Liver (tissue), 6 donors: Measurements from ENCODE around the gene CCNH. TPM values are rescaled to one million over a fixed set of nuclear protein-coding genes. Genes with fewer than 3 reads are reported as not detected.

Source experiments
- GABPA ChIP-seq, 2 donors: IDR thresholded peaks in 1 of 2; conservative IDR thresholded peaks in 1 of 2; 2 replicates each; pipeline ENCODE4 v1.6.1; 2016; ENCODE audit warnings: antibody characterized with exemption in 2 of 2, mild to moderate bottlenecking in 1 of 2, moderate library complexity in 1 of 2
- TAF1 ChIP-seq: conservative IDR thresholded peaks from 2 replicates; pipeline ENCODE4 v1.6.1; 2016; ENCODE audit warnings: antibody characterized with exemption, mild to moderate bottlenecking
- polyA plus RNA-seq, 2 donors: library from polyadenylated mRNA; stranded (reverse) in 1 of 2; unstranded in 1 of 2; fragments of 200-250 nt in 1 of 2; fragments of >200 nt in 1 of 2; fragmentation: Nextera tagmentation in 1 of 2; extraction: Ambion mirVana in 1 of 2; gene quantifications; one replicate each; pipeline versions ENCODE4 v1.2.1 to v1.2.3, GENCODE V29; 2013 to 2015
- small RNA-seq: library from RNA; depleted of rRNA; stranded (forward); fragments of <200 nt; gene quantifications from one replicate; pipeline ENCODE3, GENCODE V24; 2014
- total RNA-seq, 2 donors: library from RNA; depleted of rRNA; stranded (reverse); fragments of >200 nt; gene quantifications; one replicate each; pipeline ENCODE4 v1.2.3, GENCODE V29; 2014
- donor health status: healthy.
- donor health status: healthy.
- donor health status: healthy.

CCNH gene
- total and polyA plus RNA-seq, 4 donors = 21.9 to 56.6 (median 33.3) TPM

DNA sequence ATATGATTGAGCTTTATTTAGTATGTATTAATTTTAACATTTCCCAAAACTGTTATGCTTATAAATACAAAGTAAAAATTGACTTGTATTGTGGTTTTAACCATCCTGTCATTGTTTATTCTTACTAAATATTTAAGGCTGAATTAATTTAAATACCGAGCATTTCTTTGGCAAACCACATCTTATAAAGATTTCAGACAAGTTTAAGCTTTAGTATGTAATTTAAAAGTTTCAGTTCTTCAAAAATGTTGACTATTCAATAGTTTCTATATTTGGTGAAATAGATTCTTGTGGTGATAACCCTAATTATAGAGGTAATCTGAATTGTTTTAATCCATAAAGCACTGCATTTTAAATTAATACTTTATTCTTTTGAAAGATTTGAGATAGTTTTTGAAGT is 65.5 kb downstream of the CCNH start (continued):
- TF ChIP-seq GABPA (IDR thresholded peaks at IDR 0.05 in 1 of 2, conservative IDR thresholded peaks at IDR 0.05 in 1 of 2) (no peak), TAF1 (no peak)

Small RNA genes lying within 50 kb of the gene (small RNA-seq; reads per million reads assigned to genes)
- gene RNU6-727P = not detected

Other genes starting within 250 kb of the CCNH start
- 10 to 100 TPM in 1 of 2 donors, 1 to 10 TPM in 1; 8.4 to 18.1 TPM for gene RASA1, start 145.0 kb downstream of the CCNH start, total RNA-seq
- gene RASA1, start 145.0 kb downstream of the CCNH start, polyA plus RNA-seq = 1 to 10 TPM; 3.7 to 5.6 TPM